SK-N-SH (cell line): ENCODE data around the gene PDCD1. TPM values are rescaled to one million over a fixed set of nuclear protein-coding genes. Genes with fewer than 3 reads are reported as not detected.

Experiments
- CTCF ChIA-PET: fragments of 300-600, 350-600 bp; formaldehyde crosslinking; extraction: SDS; loops from one replicate; lab custom pipeline; 2021; lab: Yijun Ruan, JAX
- POLR2A ChIA-PET: fragments of 350-600 bp; sonication (Branson Sonifier 250); formaldehyde crosslinking; extraction: SDS; loops from one replicate; lab custom pipeline; 2020; ENCODE audit warnings: antibody characterized with exemption, inconsistent platforms; lab: Yijun Ruan, JAX
- DNase-seq: peaks from one replicate; pipeline ENCODE4 v3.0.0; 2012
- H2AFZ ChIP-seq: fragments of 200-600 bp; sonication (generic); 2 replicates; pipeline ENCODE4 v1.8.1; 2016; ENCODE audit warnings: antibody characterized with exemption, mild to moderate bottlenecking, low read depth
- H3F3A ChIP-seq: fragments of 200-600 bp; sonication (generic); replicated peaks from 2 replicates; pipeline ENCODE3; 2016; ENCODE audit warnings: antibody characterized with exemption, mild to moderate bottlenecking; ENCODE audit not compliant: insufficient read depth
- H3K27ac ChIP-seq, 2 experiments: fragments of 200-500 bp in 1 of 2; fragments of 200-600 bp in 1 of 2; sonication (Bioruptor generic) in 1 of 2; sonication (generic), shearing (Covaris generic) in 1 of 2; 2 replicates each; pipeline versions ENCODE4 v1.5.1 to v1.6.1; 2014 to 2016; ENCODE audit warnings: low read depth in 2 of 2, inconsistent platforms in 1 of 2, low read length in 1 of 2, mild to moderate bottlenecking in 1 of 2, mixed read lengths in 1 of 2
- H3K27me3 ChIP-seq: fragments of 200-600 bp; sonication (generic), shearing (Covaris generic); 2 replicates; pipeline ENCODE4 v1.6.1; 2016; ENCODE audit warnings: mixed run types; ENCODE audit not compliant: insufficient read depth
- H3K36me3 ChIP-seq, 2 experiments: fragments of 200-500 bp in 1 of 2; fragments of 200-600 bp in 1 of 2; sonication (Bioruptor generic) in 1 of 2; sonication (generic) in 1 of 2; replicated peaks in 1 of 2; 2 replicates each; pipeline versions ENCODE3 to v1.5.1; 2014 to 2016; ENCODE audit warnings: low read length in 1 of 2, mild to moderate bottlenecking in 1 of 2; ENCODE audit not compliant: insufficient read depth in 2 of 2, control insufficient read depth in 1 of 2
- H3K4me1 ChIP-seq, 2 experiments: fragments of 200-500 bp in 1 of 2; fragments of 200-600 bp in 1 of 2; sonication (Bioruptor generic) in 1 of 2; sonication (generic), shearing (Covaris generic) in 1 of 2; 2 replicates each; pipeline versions ENCODE4 v1.5.1 to v1.6.1; 2014 to 2016; ENCODE audit warnings: low read depth in 1 of 2, low read length in 1 of 2, mixed run types in 1 of 2; ENCODE audit not compliant: insufficient read depth in 2 of 2, control insufficient read depth in 1 of 2
- H3K4me2 ChIP-seq: fragments of 200-600 bp; sonication (generic), shearing (Covaris generic); 2 replicates; pipeline ENCODE4 v1.6.1; 2017; ENCODE audit warnings: mixed run types
- H3K4me3 ChIP-seq, 2 experiments: fragments of 200-500 bp in 1 of 2; fragments of 200-600 bp in 1 of 2; sonication (Bioruptor generic) in 1 of 2; sonication (generic), shearing (Covaris generic) in 1 of 2; 2 replicates each; pipeline versions ENCODE4 v1.5.1 to v1.8.1; 2014 to 2016; ENCODE audit warnings: low read depth in 2 of 2, inconsistent platforms in 1 of 2, low read length in 1 of 2, mild to moderate bottlenecking in 1 of 2, mixed read lengths in 1 of 2, moderate library complexity in 1 of 2
- H3K79me2 ChIP-seq: fragments of 200-600 bp; sonication (generic); 2 replicates; pipeline ENCODE4 v1.8.1; 2017; ENCODE audit warnings: mild to moderate bottlenecking; ENCODE audit not compliant: insufficient read depth
- H3K9ac ChIP-seq: fragments of 200-600 bp; sonication (generic); 2 replicates; pipeline ENCODE4 v1.6.1; 2017; ENCODE audit warnings: mixed run types
- H3K9me2 ChIP-seq: fragments of 200-600 bp; sonication (generic); 2 replicates; pipeline ENCODE4 v1.6.1; 2017; ENCODE audit warnings: mixed run types
- H3K9me3 ChIP-seq: fragments of 200-600 bp; sonication (generic); 2 replicates; pipeline ENCODE4 v1.6.1; 2017; ENCODE audit warnings: mixed run types, mild to moderate bottlenecking, moderate library complexity
- H4K20me1 ChIP-seq: fragments of 200-600 bp; sonication (generic); 2 replicates; pipeline ENCODE4 v1.6.1; 2017; ENCODE audit warnings: mild to moderate bottlenecking, mixed run types; ENCODE audit not compliant: insufficient read depth
- CTCF ChIP-seq: fragments of 200-600 bp; sonication (generic); IDR thresholded peaks from 2 replicates; pipeline ENCODE4 v1.6.1; 2017; ENCODE audit warnings: antibody characterized with exemption, mild to moderate bottlenecking, moderate library complexity
- EP300 ChIP-seq, 2 experiments: IDR thresholded peaks; 2 replicates each; pipeline versions ENCODE4 v1.4.0 to v1.6.1; 2012; ENCODE audit warnings: borderline replicate concordance in 1 of 2, low read depth in 1 of 2, low read length in 1 of 2
- FOSL2 ChIP-seq: IDR thresholded peaks from 2 replicates; pipeline ENCODE4 v1.4.0; 2012; ENCODE audit warnings: low read depth, mild to moderate bottlenecking, moderate library complexity, borderline replicate concordance
- FOXJ3 ChIP-seq: sonication (generic); formaldehyde crosslinking; IDR thresholded peaks from 2 replicates; pipeline ENCODE4 v1.5.1; 2020; ENCODE audit warnings: mild to moderate bottlenecking, missing genetic modification reagents
- FOXM1 ChIP-seq: IDR thresholded peaks from 2 replicates; pipeline ENCODE4 v1.4.0; 2012; ENCODE audit warnings: low read depth, mild to moderate bottlenecking
- MAX ChIP-seq: IDR thresholded peaks from 2 replicates; pipeline ENCODE4 v1.4.0; 2012; ENCODE audit warnings: low read depth
- MEF2A ChIP-seq: IDR thresholded peaks from 2 replicates; pipeline ENCODE4 v1.4.0; 2012; ENCODE audit warnings: low read depth, borderline replicate concordance
- NRF1 ChIP-seq: IDR thresholded peaks from 2 replicates; pipeline ENCODE4 v1.6.1; 2012; ENCODE audit warnings: low read depth, mild to moderate bottlenecking, low read length
- RCOR1 ChIP-seq: fragments of 150-350 bp; IDR thresholded peaks from 2 replicates; pipeline ENCODE4 v1.6.1; 2017; ENCODE audit warnings: antibody characterized with exemption, low read length
- SIN3A ChIP-seq: IDR thresholded peaks from 2 replicates; pipeline ENCODE4 v1.6.1; 2012; ENCODE audit warnings: low read depth, mild to moderate bottlenecking, low read length, moderate library complexity, borderline replicate concordance
- YY1 ChIP-seq: IDR thresholded peaks from 2 replicates; pipeline ENCODE4 v1.4.0; 2012; ENCODE audit warnings: low read depth, mild to moderate bottlenecking
- WGBS: methylation state at CpG from one replicate; pipeline ENCODE4 v1.1.6; 2017; ENCODE audit warnings: low lambda C conversion rate; 5-methylcytosine and 5-hydroxymethylcytosine counted together
- polyA plus RNA-seq, 3 experiments: library from polyadenylated mRNA; depleted of rRNA; stranded (reverse); fragments of >200 nt; gene quantifications; 2 replicates each; pipeline ENCODE4 v1.2.3, GENCODE V29; 2012

Gene PDCD1
- polyA plus RNA-seq, 1 of the 3 experiments (the other 2 are of a cell fraction), result not detected

GRCh38 chr2:241812730-241813643 is 45.7 kb downstream of the PDCD1 start:
- H3K79me2 ChIP-seq, result no peaks in the 10 kb centered on the region
- POLR2A ChIA-PET, result no interaction called here

GRCh38 chr2:241811952-241812729 is 46.6 kb downstream of the PDCD1 start:
- Histone ChIP-seq H3K79me2 (no peaks in the 10 kb centered on the region), H3K9me2 (no peaks in the 10 kb centered on the region), H3K9me3 (no peaks in the 10 kb centered on the region), H3K4me2 (no peak overlapping the region), H3K36me3 (no peaks in the 10 kb centered on the region), H3K9ac (no peak overlapping the region), H3F3A (no peaks in the 10 kb centered on the region), H3K4me1 (peaks cover 0 to 37% of the 10 kb centered on the region in 2 experiments; a peak in 3 of 4 replicates), H3K27ac (no peak overlapping the region; a peak in 1 of 4 replicates), H2AFZ (no peak overlapping the region), H3K27me3 (no peaks in the 10 kb centered on the region), H4K20me1 (no peaks in the 10 kb centered on the region), H3K4me3 (no peak overlapping the region)
- POLR2A ChIA-PET, result no interaction called here
- TF ChIP-seq MEF2A (no peak), NRF1 (no peak), EP300 (IDR thresholded peaks at IDR 0.05; ENCODE audit: borderline replicate concordance in 1 of 2, low read depth in 1 of 2, low read length in 1 of 2) (no peak), FOXM1 (no peak), CTCF (no peak), FOSL2 (no peak), RCOR1 (no peak), SIN3A (no peak), YY1 (no peak)
- 77% methylated on average over 14 of the region's 20 CpGs for WGBS
- peak; percentile 24 for DNase-seq
- CTCF ChIA-PET, result no interaction called here

More at GRCh38 chr2:241812730-241813643, 45.7 kb downstream of the PDCD1 start:
- no peaks in the 10 kb centered on the region for H3F3A ChIP-seq
- WGBS, result 75% methylated on average over 17 of the region's 40 CpGs
- peaks cover 0 to 36% of the 10 kb centered on the region in 2 experiments; a peak in 3 of 4 replicates for H3K4me1 ChIP-seq
- H3K9me3 ChIP-seq, result no peaks in the 10 kb centered on the region
- no peak overlapping the region for H2AFZ ChIP-seq
- TF ChIP-seq FOXJ3, result no peak
- no peak for TF ChIP-seq MAX
- TF ChIP-seq EP300 (IDR thresholded peaks at IDR 0.05; ENCODE audit: borderline replicate concordance in 1 of 2, low read depth in 1 of 2, low read length in 1 of 2), result no peak
- TF ChIP-seq, all 33 proteins: peak for 0
- no peaks in the 10 kb centered on the region for H3K27me3 ChIP-seq
- DNase-seq, result peak; percentile 21
- H4K20me1 ChIP-seq, result no peaks in the 10 kb centered on the region
- CTCF ChIA-PET, result interaction anchor here (0.7 to 1.0 kb wide), 2 partner anchors 22 to 110 kb away, joined by 3 read pairs; partner anchors contain the start of gene ING5
- no peak overlapping the region for H3K9ac ChIP-seq
- no peak overlapping the region for H3K4me3 ChIP-seq
- no peak overlapping the region for H3K27ac ChIP-seq
- H3K9me2 ChIP-seq, result no peaks in the 10 kb centered on the region
- no peak overlapping the region for H3K4me2 ChIP-seq
- no peaks in the 10 kb centered on the region for H3K36me3 ChIP-seq
